HG03196 (cell line): ENCODE measurements around the gene DUOXA2.
"Not testable (repeated sequence)": the region's sequence is repeated elsewhere in the genome, so short reads cannot be mapped to it uniquely, and the experiment has no call there.

Experiments
- ATAC-seq: cut with Tn5 transposase; IDR thresholded peaks from one replicate; pipeline ENCODE4 v1.9.1; 2021; ENCODE audit not compliant: unreplicated experiment

DUOXA2 gene

GRCh38 chr15:45134682-45135604 lies 20.8 kb downstream of the DUOXA2 start:
- ATAC-seq, result no peak

- not testable (repeated sequence) for ATAC-seq
Measured at GRCh38 chr15:45135705-45136377, 21.7 kb downstream of the DUOXA2 start.

GRCh38 chr15:45136378-45136764 lies 22.2 kb downstream of the DUOXA2 start:
- no peak for ATAC-seq

- ATAC-seq, result no peak
Measured at GRCh38 chr15:45137703-45138102, 23.6 kb downstream of the DUOXA2 start.

- ATAC-seq, result no peak
Measured at GRCh38 chr15:45138814-45139765, 25.0 kb downstream of the DUOXA2 start.

GRCh38 chr15:45139770-45140169 lies 25.6 kb downstream of the DUOXA2 start:
- ATAC-seq, result no peak

- no peak for ATAC-seq
Measured at GRCh38 chr15:45140557-45141250, 26.6 kb downstream of the DUOXA2 start.

GRCh38 chr15:45141386-45141785 lies 27.3 kb downstream of the DUOXA2 start:
- ATAC-seq, result no peak

GRCh38 chr15:45143056-45143455 lies 28.9 kb downstream of the DUOXA2 start:
- ATAC-seq, result no peak

- no peak for ATAC-seq
Measured at GRCh38 chr15:45143946-45144345, 29.8 kb downstream of the DUOXA2 start.

- no peak for ATAC-seq
Measured at GRCh38 chr15:45144775-45145174, 30.6 kb downstream of the DUOXA2 start.

GRCh38 chr15:45146405-45146804 lies 32.3 kb downstream of the DUOXA2 start:
- no peak for ATAC-seq

GRCh38 chr15:45147606-45148005 lies 33.5 kb downstream of the DUOXA2 start:
- no peak for ATAC-seq

- no peak for ATAC-seq
Measured at GRCh38 chr15:45148076-45149059, 34.2 kb downstream of the DUOXA2 start.

GRCh38 chr15:45149060-45149459 lies 34.9 kb downstream of the DUOXA2 start:
- no peak for ATAC-seq

GRCh38 chr15:45150481-45150880 lies 36.4 kb downstream of the DUOXA2 start:
- no peak for ATAC-seq

GRCh38 chr15:45150997-45151396 lies 36.9 kb downstream of the DUOXA2 start:
- no peak for ATAC-seq

- no peak for ATAC-seq
Measured at GRCh38 chr15:45151998-45152828, 38.1 kb downstream of the DUOXA2 start.
